OCI-LY3 (cell line): ENCODE data around the gene SMCO3.

Experiments
- EZH2phosphoT487 ChIP-seq: fragments of 200-600 bp; shearing (Covaris generic); IDR thresholded peaks from 2 replicates; pipeline ENCODE4 v1.6.1; 2018; ENCODE audit warnings: antibody characterized with exemption, mixed run types, low read depth
- TF ChIP-seq, protein P1 (sequence below): fragments of 200-600, 300-600 bp; sonication (generic); IDR thresholded peaks from 2 replicates; pipeline ENCODE4 v1.5.1; 2014; ENCODE audit warnings: antibody characterized with exemption, low read length, low read depth

DNA sequence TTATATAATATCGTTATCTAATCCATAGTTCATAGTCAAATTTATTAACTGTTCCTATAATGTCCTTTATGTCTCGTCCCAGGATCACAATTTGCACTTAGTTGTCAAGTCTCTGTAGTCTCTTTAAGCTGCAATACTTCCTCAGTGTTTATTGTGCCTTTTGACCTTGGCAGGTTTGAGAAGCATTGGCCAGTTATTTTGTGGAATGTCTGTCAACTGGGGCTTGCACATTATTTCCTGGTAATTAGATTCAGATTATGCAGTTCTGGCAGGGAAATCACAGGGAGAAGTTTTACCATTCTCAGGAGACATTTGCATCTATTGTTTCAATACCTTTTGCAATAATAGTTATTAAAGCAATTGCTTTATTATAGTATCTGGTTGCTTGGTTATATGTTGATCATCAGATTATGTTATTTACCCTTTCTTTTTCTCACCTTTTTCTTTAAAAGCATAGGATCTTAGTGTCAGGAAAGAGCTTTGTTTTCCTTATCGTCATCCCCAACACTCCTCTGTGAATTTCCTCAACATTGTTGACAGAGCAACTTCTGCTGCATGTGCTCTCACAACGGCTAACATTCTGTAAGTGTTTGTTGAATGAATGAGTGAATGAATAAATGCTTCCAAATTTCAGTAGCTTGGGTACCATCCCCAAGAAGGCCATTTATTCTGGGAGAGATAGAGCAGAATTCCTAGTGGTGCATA lies 33.0 kb upstream of the SMCO3 start:
- TF ChIP-seq, protein P1, sequence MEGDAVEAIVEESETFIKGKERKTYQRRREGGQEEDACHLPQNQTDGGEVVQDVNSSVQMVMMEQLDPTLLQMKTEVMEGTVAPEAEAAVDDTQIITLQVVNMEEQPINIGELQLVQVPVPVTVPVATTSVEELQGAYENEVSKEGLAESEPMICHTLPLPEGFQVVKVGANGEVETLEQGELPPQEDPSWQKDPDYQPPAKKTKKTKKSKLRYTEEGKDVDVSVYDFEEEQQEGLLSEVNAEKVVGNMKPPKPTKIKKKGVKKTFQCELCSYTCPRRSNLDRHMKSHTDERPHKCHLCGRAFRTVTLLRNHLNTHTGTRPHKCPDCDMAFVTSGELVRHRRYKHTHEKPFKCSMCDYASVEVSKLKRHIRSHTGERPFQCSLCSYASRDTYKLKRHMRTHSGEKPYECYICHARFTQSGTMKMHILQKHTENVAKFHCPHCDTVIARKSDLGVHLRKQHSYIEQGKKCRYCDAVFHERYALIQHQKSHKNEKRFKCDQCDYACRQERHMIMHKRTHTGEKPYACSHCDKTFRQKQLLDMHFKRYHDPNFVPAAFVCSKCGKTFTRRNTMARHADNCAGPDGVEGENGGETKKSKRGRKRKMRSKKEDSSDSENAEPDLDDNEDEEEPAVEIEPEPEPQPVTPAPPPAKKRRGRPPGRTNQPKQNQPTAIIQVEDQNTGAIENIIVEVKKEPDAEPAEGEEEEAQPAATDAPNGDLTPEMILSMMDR: no peak
- no peak for TF ChIP-seq EZH2phosphoT487
